Glutamatergic neuron (in vitro differentiated cells): Measurements from ENCODE around the gene IL6R. TPM values are rescaled to one million over a fixed set of nuclear protein-coding genes. Genes with fewer than 3 reads are reported as not detected.

Experiments
- DNase-seq: peaks from one replicate; pipeline ENCODE4 v3.0.0; 2022
- H3K27ac Mint-ChIP-seq: one replicate; pipeline ENCODE4 v1.8.0; 2020; ENCODE audit warnings: mild to moderate bottlenecking, mixed read lengths, inconsistent platforms; ENCODE audit not compliant: unreplicated experiment
- H3K27me3 Mint-ChIP-seq: one replicate; pipeline ENCODE4 v1.8.0; 2020; ENCODE audit warnings: mild to moderate bottlenecking, moderate library complexity, mixed read lengths, inconsistent platforms; ENCODE audit not compliant: unreplicated experiment
- H3K36me3 Mint-ChIP-seq: one replicate; pipeline ENCODE4 v1.8.0; 2020; ENCODE audit warnings: mild to moderate bottlenecking, mixed read lengths, inconsistent platforms; ENCODE audit not compliant: unreplicated experiment
- H3K4me1 Mint-ChIP-seq: one replicate; pipeline ENCODE4 v1.8.0; 2020; ENCODE audit warnings: mild to moderate bottlenecking, low read depth, mixed read lengths, inconsistent platforms; ENCODE audit not compliant: unreplicated experiment
- H3K4me3 Mint-ChIP-seq: one replicate; pipeline ENCODE4 v1.8.0; 2020; ENCODE audit warnings: mild to moderate bottlenecking, mixed read lengths, inconsistent platforms; ENCODE audit not compliant: unreplicated experiment
- H3K9me3 Mint-ChIP-seq: one replicate; pipeline ENCODE4 v1.8.0; 2020; ENCODE audit warnings: mild to moderate bottlenecking, moderate library complexity, mixed read lengths, inconsistent platforms; ENCODE audit not compliant: unreplicated experiment
- total RNA-seq: library from RNA; stranded (reverse); fragmentation: NEBNext Ultra II Directional; extraction: Animal tissue kit (Norgen Biotek cat#: 25700); gene quantifications from one replicate; pipeline ENCODE4 v1.2.1, GENCODE V29; 2021; ENCODE audit not compliant: unreplicated experiment
- TF ChIP-seq, protein P1 (sequence below): fragments of 200-600 bp; sonication (generic); IDR thresholded peaks from one replicate; pipeline ENCODE4 v1.5.0; 2021; ENCODE audit not compliant: partially characterized antibody, unreplicated experiment

The IL6R gene
- total RNA-seq, 1 donor from 2014 or later, result 1.6 TPM

DNA sequence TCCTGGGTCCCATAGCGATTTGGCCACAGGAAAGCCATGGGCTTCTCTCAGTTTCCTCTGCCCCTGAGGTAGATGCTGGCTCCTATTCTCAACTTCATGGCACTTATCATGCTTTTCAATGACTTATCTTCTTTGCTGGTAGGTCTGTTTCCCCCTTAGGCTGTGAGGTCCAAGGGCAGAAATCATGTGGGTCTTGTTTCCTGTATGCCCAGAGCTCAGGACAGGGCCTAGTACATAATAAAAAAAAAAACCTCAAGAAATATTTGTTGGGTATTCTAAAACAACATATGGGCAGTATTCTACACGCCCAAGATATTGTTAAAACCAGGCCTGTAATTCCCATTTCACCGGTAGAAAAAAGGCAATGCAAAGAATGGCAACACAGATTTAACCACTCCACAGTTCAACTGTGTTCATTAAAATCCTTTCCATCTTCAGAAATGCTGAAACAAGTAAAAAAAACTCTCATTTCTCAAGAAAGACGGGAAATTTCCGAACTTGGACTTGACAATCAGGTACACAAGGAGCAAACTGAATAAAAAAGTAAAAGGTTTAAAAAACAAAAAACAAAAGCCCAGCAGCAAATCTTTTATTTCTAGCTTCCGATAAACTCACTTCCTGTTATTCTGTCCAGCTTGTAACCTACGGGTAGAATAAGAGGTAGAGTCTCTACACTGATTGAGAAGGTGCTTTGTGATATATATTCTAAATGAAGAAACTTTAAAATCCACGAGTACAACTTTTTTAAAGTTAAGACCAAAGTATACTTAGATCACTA lies 90.5 kb downstream of the IL6R start:
- TF ChIP-seq, protein P1, sequence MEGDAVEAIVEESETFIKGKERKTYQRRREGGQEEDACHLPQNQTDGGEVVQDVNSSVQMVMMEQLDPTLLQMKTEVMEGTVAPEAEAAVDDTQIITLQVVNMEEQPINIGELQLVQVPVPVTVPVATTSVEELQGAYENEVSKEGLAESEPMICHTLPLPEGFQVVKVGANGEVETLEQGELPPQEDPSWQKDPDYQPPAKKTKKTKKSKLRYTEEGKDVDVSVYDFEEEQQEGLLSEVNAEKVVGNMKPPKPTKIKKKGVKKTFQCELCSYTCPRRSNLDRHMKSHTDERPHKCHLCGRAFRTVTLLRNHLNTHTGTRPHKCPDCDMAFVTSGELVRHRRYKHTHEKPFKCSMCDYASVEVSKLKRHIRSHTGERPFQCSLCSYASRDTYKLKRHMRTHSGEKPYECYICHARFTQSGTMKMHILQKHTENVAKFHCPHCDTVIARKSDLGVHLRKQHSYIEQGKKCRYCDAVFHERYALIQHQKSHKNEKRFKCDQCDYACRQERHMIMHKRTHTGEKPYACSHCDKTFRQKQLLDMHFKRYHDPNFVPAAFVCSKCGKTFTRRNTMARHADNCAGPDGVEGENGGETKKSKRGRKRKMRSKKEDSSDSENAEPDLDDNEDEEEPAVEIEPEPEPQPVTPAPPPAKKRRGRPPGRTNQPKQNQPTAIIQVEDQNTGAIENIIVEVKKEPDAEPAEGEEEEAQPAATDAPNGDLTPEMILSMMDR, result no peak
- Mint-ChIP-seq H3K9me3 (no peaks in the 10 kb centered on the region), H3K27ac (no peak overlapping the region), H3K4me3 (no peak overlapping the region), H3K4me1 (peaks cover 11% of the 10 kb centered on the region), H3K36me3 (peaks cover 5% of the 10 kb centered on the region), H3K27me3 (peaks cover 6% of the 10 kb centered on the region)
- no peak for DNase-seq

DNA sequence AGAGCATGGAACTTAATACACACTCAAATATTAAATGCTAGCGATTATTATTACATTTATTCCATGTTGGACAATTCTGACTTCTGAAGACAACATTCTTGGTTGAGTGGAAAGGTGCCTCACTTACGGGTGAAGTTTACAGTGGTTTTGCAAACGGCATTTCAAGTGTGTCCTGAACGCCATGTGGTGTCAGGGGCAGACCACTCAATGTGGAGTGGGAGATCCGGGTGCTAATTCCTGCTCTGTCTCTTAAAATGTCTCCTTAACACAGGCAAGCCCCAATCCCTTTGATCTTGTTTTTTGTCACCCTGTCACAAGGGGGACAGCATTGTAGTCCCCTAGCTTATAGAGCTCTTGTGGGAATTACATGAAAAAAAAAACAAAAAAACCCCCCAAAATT lies 91.2 kb downstream of the IL6R start:
- Mint-ChIP-seq H3K27ac (no peak overlapping the region), H3K4me1 (peaks cover 11% of the 10 kb centered on the region), H3K27me3 (peaks cover 10% of the 10 kb centered on the region), H3K9me3 (no peaks in the 10 kb centered on the region), H3K4me3 (no peak overlapping the region), H3K36me3 (peaks cover 5% of the 10 kb centered on the region)
- TF ChIP-seq, protein P1, result no peak
- no peak for DNase-seq

DNA sequence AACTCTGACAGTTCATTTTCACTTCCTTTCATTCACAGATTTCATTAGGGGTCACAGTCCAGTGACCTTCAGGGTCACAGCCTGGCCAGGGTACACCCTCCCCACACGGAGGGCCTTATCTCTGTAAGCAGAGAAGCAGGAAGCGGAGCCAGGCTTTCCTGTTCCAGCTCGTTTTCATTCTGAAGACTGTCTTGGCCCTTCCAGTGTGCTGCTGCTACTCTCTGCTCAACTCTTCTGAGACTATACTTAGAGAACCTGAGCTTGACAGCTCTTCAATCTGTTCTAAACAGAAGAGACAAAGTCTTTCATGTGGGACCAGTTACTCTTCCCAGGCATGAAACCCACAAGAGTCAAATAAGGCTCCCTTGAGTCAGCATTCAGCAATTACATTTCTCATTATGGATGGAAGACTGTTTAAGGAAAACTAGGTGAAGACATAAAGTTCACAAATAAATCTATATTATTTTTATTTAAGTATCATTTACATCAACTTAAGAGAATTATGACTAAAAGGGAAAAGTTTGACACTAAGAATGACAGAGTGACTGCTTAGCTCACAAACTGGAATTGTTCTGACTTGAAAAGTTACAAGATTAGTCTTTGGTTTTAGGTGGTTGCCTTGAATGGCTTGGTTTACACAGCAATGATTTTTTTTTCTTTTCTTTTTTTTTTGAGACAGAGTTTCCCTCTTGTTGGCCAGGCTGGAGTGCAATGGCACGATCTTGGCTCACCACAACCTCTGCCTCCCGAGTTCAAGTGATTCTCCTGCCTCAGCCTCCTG lies 92.1 kb downstream of the IL6R start:
- H3K27ac Mint-ChIP-seq, result no peak overlapping the region
- TF ChIP-seq, protein P1, result no peak
- H3K4me3 Mint-ChIP-seq, result no peak overlapping the region
- H3K9me3 Mint-ChIP-seq, result no peaks in the 10 kb centered on the region
- peaks cover 5% of the 10 kb centered on the region for H3K36me3 Mint-ChIP-seq
- DNase-seq, result no peak
- peaks cover 11% of the 10 kb centered on the region for H3K4me1 Mint-ChIP-seq
- peaks cover 10% of the 10 kb centered on the region for H3K27me3 Mint-ChIP-seq

- H3K27ac Mint-ChIP-seq, result no peak overlapping the region
- TF ChIP-seq, protein P1, result no peak
- peaks cover 5% of the 10 kb centered on the region for H3K36me3 Mint-ChIP-seq
- peaks cover 13% of the 10 kb centered on the region for H3K27me3 Mint-ChIP-seq
- H3K4me1 Mint-ChIP-seq, result peaks cover 4% of the 10 kb centered on the region
- no peak for DNase-seq
- no peaks in the 10 kb centered on the region for H3K9me3 Mint-ChIP-seq
- H3K4me3 Mint-ChIP-seq, result no peak overlapping the region
Observed at GRCh38 chr1:154499446-154499845, 94.3 kb downstream of the IL6R start.

GRCh38 chr1:154500533-154500932 lies 95.4 kb downstream of the IL6R start:
- no peak for DNase-seq
- Mint-ChIP-seq H3K4me1 (peaks cover 4% of the 10 kb centered on the region), H3K9me3 (no peaks in the 10 kb centered on the region), H3K27me3 (peaks cover 13% of the 10 kb centered on the region), H3K27ac (no peak overlapping the region), H3K36me3 (peaks cover 5% of the 10 kb centered on the region), H3K4me3 (peak overlapping the region; percentile 14)
- TF ChIP-seq, protein P1, result no peak
